ENCODE measurements around the gene UBE2V1. TPM values are rescaled to one million over a fixed set of nuclear protein-coding genes. Genes with fewer than 3 reads are reported as not detected.

The UBE2V1 gene
- total RNA-seq, 2 experiments from 2014 or later, result 57.3 to 143 TPM

DNA sequence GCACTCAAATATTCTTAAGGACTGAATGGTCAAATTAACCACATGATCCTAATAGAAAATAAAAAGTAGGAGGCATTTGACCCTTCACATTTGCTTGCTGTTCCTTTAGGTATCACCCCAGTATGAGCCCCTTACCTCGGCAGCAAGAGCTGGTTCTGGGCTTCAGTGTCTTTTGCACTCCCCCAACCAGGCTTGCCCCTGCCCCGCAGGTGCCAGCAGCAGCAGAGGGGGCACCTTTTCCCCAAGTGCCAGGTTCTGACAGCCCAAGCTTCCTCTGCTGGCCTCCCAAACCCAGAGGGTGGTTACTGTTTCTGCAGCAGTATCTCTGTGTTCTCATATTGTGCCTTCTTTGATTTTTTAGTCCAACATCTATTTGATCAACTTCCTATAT is 23.2 kb downstream of the UBE2V1 start:
- H3K9me2 ChIP-seq (ENCODE audit: insufficient read depth, low read length), result no peaks in the 10 kb centered on the region
- H3K9me3 ChIP-seq (ENCODE audit: low read length), result no peaks in the 10 kb centered on the region
- TF ChIP-seq, protein P1, sequence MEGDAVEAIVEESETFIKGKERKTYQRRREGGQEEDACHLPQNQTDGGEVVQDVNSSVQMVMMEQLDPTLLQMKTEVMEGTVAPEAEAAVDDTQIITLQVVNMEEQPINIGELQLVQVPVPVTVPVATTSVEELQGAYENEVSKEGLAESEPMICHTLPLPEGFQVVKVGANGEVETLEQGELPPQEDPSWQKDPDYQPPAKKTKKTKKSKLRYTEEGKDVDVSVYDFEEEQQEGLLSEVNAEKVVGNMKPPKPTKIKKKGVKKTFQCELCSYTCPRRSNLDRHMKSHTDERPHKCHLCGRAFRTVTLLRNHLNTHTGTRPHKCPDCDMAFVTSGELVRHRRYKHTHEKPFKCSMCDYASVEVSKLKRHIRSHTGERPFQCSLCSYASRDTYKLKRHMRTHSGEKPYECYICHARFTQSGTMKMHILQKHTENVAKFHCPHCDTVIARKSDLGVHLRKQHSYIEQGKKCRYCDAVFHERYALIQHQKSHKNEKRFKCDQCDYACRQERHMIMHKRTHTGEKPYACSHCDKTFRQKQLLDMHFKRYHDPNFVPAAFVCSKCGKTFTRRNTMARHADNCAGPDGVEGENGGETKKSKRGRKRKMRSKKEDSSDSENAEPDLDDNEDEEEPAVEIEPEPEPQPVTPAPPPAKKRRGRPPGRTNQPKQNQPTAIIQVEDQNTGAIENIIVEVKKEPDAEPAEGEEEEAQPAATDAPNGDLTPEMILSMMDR (conservative IDR thresholded peaks at IDR 0.05; ENCODE audit: low read length), result no peak
- TF ChIP-seq EZH2phosphoT487 (IDR thresholded peaks at IDR 0.05; ENCODE audit: borderline replicate concordance, low read depth, low read length), result no peak
- DNase-seq (ENCODE audit: low spot score), result no peak
- ChIA-PET POLR2A (no interaction called here), CTCF (ENCODE audit: unreplicated experiment) (no interaction called here)
- intact Hi-C loops (cut with micrococcal nuclease; ENCODE audit: unreplicated experiment), result loop anchor here (5.0 kb wide), 1 partner anchor 78 kb away; no protein-coding TSS in a partner anchor
- H2AFZ ChIP-seq (ENCODE audit: low read length), result no peak overlapping the region
- H3K27ac ChIP-seq (ENCODE audit: low read depth, low read length, poor library complexity, severe bottlenecking), result no peak overlapping the region
- H4K20me1 ChIP-seq (ENCODE audit: insufficient read depth, low read length), result no peaks in the 10 kb centered on the region
- BruUV-seq (replicated peaks), result no TSS peak
- peaks cover 57% of the 10 kb centered on the region for H3K36me3 ChIP-seq (ENCODE audit: insufficient read depth, low read length)
- H3K4me3 ChIP-seq (ENCODE audit: low read depth, low read length, poor library complexity, severe bottlenecking), result no peak overlapping the region
- peaks cover 12% of the 10 kb centered on the region; the same call in 1 of the 2 replicates for H3K79me2 ChIP-seq (ENCODE audit: insufficient read depth, low read depth, low read length)
- H3K4me1 ChIP-seq (ENCODE audit: insufficient read depth, low read length, poor library complexity, severe bottlenecking), result peaks cover 16% of the 10 kb centered on the region
- no peak overlapping the region for H3K4me2 ChIP-seq (ENCODE audit: low read length)

DNA sequence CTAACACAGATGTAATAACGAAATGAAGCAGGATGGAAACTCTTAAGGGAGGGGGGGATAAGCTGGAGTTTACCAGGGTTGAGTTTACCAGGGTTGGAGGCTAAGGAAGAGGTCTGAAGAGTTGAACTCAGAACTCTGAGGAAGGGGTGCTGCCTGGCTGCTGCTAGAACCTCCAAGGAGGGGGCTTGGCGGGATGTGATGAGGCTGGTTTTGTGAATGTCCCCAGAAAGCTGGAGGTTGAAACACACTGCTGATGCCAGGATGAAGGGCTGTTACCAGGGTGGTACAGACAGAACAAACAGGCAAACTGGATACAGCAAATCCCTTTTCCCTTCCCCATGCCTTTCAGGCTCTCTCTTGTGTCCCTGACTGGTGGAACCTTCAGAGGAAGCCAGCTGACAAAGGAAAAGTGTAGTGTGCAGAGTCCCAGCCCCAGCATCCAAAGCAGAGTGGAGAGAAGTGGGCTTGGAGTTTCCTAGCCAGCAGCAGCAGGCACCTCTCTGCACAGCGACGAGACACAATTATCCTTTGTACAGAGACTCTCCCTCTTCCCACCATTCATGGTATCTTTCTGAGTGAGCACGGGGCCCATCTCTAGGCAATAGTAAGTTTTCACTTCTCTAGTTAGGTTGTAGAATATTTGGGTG is 23.7 kb downstream of the UBE2V1 start:
- CTCF ChIA-PET (ENCODE audit: unreplicated experiment), result no interaction called here
- H3K27ac ChIP-seq (ENCODE audit: low read depth, low read length, poor library complexity, severe bottlenecking), result no peak overlapping the region
- no peak overlapping the region for H3K4me3 ChIP-seq (ENCODE audit: low read depth, low read length, poor library complexity, severe bottlenecking)
- H3K79me2 ChIP-seq (ENCODE audit: insufficient read depth, low read depth, low read length), result peaks cover 9% of the 10 kb centered on the region; the same call in 1 of the 2 replicates
- no peak overlapping the region for H3K4me2 ChIP-seq (ENCODE audit: low read length)
- peaks cover 16% of the 10 kb centered on the region for H3K4me1 ChIP-seq (ENCODE audit: insufficient read depth, low read length, poor library complexity, severe bottlenecking)
- no peaks in the 10 kb centered on the region for H3K9me3 ChIP-seq (ENCODE audit: low read length)
- H4K20me1 ChIP-seq (ENCODE audit: insufficient read depth, low read length), result no peaks in the 10 kb centered on the region
- H2AFZ ChIP-seq (ENCODE audit: low read length), result no peak overlapping the region
- H3K36me3 ChIP-seq (ENCODE audit: insufficient read depth, low read length), result peaks cover 52% of the 10 kb centered on the region
- intact Hi-C loops (cut with micrococcal nuclease; ENCODE audit: unreplicated experiment), result loop anchor here (5.0 kb wide), 1 partner anchor 78 kb away; no protein-coding TSS in a partner anchor
- TF ChIP-seq EZH2phosphoT487 (IDR thresholded peaks at IDR 0.05; ENCODE audit: borderline replicate concordance, low read depth, low read length), result no peak
- TF ChIP-seq, protein P1 (conservative IDR thresholded peaks at IDR 0.05; ENCODE audit: low read length), result no peak
- no TSS peak for BruUV-seq (replicated peaks)
- POLR2A ChIA-PET, result interaction anchor here (0.9 kb wide), 1 partner anchor 687 kb away, joined by 3 read pairs; no protein-coding TSS in a partner anchor
- DNase-seq (ENCODE audit: low spot score), result no peak
- H3K9me2 ChIP-seq (ENCODE audit: insufficient read depth, low read length), result no peaks in the 10 kb centered on the region

DNA sequence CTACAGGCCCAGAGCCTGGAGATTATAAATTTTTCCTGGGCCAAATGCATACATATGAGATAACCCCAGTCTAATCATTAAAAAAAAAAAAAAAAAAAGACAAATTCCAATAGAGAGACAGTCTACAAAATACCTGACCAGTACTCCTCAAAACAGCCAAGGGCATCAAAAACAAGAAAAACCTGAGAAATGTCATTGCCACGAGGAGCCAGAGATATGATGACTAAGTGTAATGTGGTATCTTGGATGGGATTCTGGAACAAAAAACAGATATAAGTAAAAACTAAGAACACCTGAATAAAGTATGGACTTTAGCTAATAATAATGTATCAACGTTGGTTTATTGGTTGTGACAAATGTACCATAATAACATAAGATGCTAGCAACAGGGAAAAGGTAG is 24.9 kb downstream of the UBE2V1 start:
- Histone ChIP-seq H3K79me2 (ENCODE audit: insufficient read depth, low read depth, low read length) (peaks cover 6% of the 10 kb centered on the region; the same call in 1 of the 2 replicates), H3K4me1 (ENCODE audit: insufficient read depth, low read length, poor library complexity, severe bottlenecking) (peaks cover 16% of the 10 kb centered on the region), H3K4me2 (ENCODE audit: low read length) (no peak overlapping the region), H4K20me1 (ENCODE audit: insufficient read depth, low read length) (no peaks in the 10 kb centered on the region), H3K36me3 (ENCODE audit: insufficient read depth, low read length) (peaks cover 46% of the 10 kb centered on the region; the same call in 1 of the 2 replicates), H3K27ac (ENCODE audit: low read depth, low read length, poor library complexity, severe bottlenecking) (no peak overlapping the region), H3K4me3 (ENCODE audit: low read depth, low read length, poor library complexity, severe bottlenecking) (no peak overlapping the region), H3K9me2 (ENCODE audit: insufficient read depth, low read length) (no peaks in the 10 kb centered on the region), H2AFZ (ENCODE audit: low read length) (no peak overlapping the region), H3K9me3 (ENCODE audit: low read length) (no peaks in the 10 kb centered on the region)
- POLR2A ChIA-PET, result interaction anchor here (0.6 to 0.7 kb wide), 3 partner anchors 13 to 144 kb away, joined by 3 to 10 read pairs (median 7); no protein-coding TSS in a partner anchor
- TF ChIP-seq, protein P1 (conservative IDR thresholded peaks at IDR 0.05; ENCODE audit: low read length), result no peak
- no peak for TF ChIP-seq EZH2phosphoT487 (IDR thresholded peaks at IDR 0.05; ENCODE audit: borderline replicate concordance, low read depth, low read length)
- DNase-seq (ENCODE audit: low spot score), result no peak
- intact Hi-C loops (cut with micrococcal nuclease; ENCODE audit: unreplicated experiment), result loop anchor here (5.0 kb wide), 1 partner anchor 79 kb away; no protein-coding TSS in a partner anchor
- no TSS peak for BruUV-seq (replicated peaks)
- CTCF ChIA-PET (ENCODE audit: unreplicated experiment), result no interaction called here
